ENCODE results near the gene RAD51B. TPM values are rescaled to one million over a fixed set of nuclear protein-coding genes. Genes with fewer than 3 reads are reported as not detected.

RAD51B gene
- total and polyA plus RNA-seq, 2 experiments from 2014 or later, result 11.7 to 17.8 TPM

- TF ChIP-seq, protein P1, sequence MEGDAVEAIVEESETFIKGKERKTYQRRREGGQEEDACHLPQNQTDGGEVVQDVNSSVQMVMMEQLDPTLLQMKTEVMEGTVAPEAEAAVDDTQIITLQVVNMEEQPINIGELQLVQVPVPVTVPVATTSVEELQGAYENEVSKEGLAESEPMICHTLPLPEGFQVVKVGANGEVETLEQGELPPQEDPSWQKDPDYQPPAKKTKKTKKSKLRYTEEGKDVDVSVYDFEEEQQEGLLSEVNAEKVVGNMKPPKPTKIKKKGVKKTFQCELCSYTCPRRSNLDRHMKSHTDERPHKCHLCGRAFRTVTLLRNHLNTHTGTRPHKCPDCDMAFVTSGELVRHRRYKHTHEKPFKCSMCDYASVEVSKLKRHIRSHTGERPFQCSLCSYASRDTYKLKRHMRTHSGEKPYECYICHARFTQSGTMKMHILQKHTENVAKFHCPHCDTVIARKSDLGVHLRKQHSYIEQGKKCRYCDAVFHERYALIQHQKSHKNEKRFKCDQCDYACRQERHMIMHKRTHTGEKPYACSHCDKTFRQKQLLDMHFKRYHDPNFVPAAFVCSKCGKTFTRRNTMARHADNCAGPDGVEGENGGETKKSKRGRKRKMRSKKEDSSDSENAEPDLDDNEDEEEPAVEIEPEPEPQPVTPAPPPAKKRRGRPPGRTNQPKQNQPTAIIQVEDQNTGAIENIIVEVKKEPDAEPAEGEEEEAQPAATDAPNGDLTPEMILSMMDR (IDR thresholded peaks at IDR 0.05; ENCODE audit: low read depth, low read length), result no peak
- peaks cover 10% of the 10 kb centered on the region for H3K4me1 ChIP-seq (ENCODE audit: low read depth)
- H3K9me3 ChIP-seq (ENCODE audit: low read depth), result no peaks in the 10 kb centered on the region
Observed at GRCh38 chr14:68270342-68270741, 450.8 kb downstream of the RAD51B start.

GRCh38 chr14:68271913-68272391 is 452.4 kb downstream of the RAD51B start:
- Histone ChIP-seq H3K4me3 (no peak overlapping the region), H3K27ac (no peak overlapping the region), H3K4me1 (ENCODE audit: low read depth) (peaks cover 17% of the 10 kb centered on the region), H3K36me3 (no peaks in the 10 kb centered on the region), H3K27me3 (no peaks in the 10 kb centered on the region), H3K9me3 (ENCODE audit: low read depth) (no peaks in the 10 kb centered on the region)
- TF ChIP-seq, protein P1 (IDR thresholded peaks at IDR 0.05; ENCODE audit: low read depth, low read length), result no peak
- no peak for DNase-seq (ENCODE audit: low read depth in 1 of 2, low spot score in 1 of 2)

More at GRCh38 chr14:68270342-68270741, 450.8 kb downstream of the RAD51B start:
- no peak for DNase-seq (ENCODE audit: low read depth in 1 of 2, low spot score in 1 of 2)
- H3K27me3 ChIP-seq, result no peaks in the 10 kb centered on the region
- H3K4me3 ChIP-seq, result no peak overlapping the region
- H3K27ac ChIP-seq, result no peak overlapping the region
- no peaks in the 10 kb centered on the region for H3K36me3 ChIP-seq

DNA sequence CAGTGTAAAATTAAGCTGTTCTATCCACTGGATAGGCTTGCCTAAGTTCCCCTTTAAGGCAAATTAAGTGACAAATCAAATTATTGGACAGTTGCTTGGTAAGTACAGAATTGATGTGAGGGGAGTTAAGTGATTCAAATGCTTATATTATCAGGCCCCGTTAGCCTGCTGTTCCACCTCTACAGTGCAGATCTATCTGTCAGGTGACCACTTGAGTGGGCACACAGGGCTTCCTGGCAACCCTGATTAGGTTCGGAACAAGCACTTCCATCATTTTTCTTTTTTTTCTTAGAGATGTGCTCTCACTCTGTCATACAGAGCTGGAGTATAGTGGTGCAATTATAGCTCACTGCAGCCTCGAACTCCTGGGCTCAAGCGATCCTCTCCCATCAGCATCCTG is 453.8 kb downstream of the RAD51B start:
- no peak for DNase-seq (ENCODE audit: low read depth in 1 of 2, low spot score in 1 of 2)
- no peaks in the 10 kb centered on the region for H3K9me3 ChIP-seq (ENCODE audit: low read depth)
- H3K4me3 ChIP-seq, result no peak overlapping the region
- H3K27ac ChIP-seq, result no peak overlapping the region
- no peaks in the 10 kb centered on the region for H3K27me3 ChIP-seq
- no peaks in the 10 kb centered on the region for H3K36me3 ChIP-seq
- peaks cover 14% of the 10 kb centered on the region for H3K4me1 ChIP-seq (ENCODE audit: low read depth)
- TF ChIP-seq, protein P1 (IDR thresholded peaks at IDR 0.05; ENCODE audit: low read depth, low read length), result no peak

DNA sequence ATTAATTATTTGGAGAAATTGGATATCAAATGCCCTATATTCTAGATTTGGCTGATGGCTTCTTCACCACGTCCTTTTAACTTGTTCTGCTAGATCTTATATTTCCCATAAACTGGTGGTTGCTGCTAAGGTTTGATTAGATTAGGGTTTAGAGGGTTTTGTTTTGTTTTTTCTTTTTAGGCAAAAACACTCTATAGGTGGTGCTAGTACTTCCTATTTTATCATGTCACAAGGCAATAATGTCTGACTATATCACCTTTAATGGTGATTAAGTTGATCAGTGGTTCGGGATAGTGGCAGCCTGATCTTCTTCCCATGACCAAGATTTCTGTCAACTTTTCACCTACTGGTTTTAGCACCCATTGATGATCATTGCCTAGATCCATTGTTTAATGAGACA is 455.1 kb downstream of the RAD51B start:
- TF ChIP-seq, protein P1 (IDR thresholded peaks at IDR 0.05; ENCODE audit: low read depth, low read length), result no peak
- Histone ChIP-seq H3K27ac (no peak overlapping the region), H3K9me3 (ENCODE audit: low read depth) (no peaks in the 10 kb centered on the region), H3K4me1 (ENCODE audit: low read depth) (peaks cover 21% of the 10 kb centered on the region), H3K4me3 (no peak overlapping the region), H3K27me3 (no peaks in the 10 kb centered on the region), H3K36me3 (no peaks in the 10 kb centered on the region)
- DNase-seq (ENCODE audit: low read depth in 1 of 2, low spot score in 1 of 2), result no peak

DNA sequence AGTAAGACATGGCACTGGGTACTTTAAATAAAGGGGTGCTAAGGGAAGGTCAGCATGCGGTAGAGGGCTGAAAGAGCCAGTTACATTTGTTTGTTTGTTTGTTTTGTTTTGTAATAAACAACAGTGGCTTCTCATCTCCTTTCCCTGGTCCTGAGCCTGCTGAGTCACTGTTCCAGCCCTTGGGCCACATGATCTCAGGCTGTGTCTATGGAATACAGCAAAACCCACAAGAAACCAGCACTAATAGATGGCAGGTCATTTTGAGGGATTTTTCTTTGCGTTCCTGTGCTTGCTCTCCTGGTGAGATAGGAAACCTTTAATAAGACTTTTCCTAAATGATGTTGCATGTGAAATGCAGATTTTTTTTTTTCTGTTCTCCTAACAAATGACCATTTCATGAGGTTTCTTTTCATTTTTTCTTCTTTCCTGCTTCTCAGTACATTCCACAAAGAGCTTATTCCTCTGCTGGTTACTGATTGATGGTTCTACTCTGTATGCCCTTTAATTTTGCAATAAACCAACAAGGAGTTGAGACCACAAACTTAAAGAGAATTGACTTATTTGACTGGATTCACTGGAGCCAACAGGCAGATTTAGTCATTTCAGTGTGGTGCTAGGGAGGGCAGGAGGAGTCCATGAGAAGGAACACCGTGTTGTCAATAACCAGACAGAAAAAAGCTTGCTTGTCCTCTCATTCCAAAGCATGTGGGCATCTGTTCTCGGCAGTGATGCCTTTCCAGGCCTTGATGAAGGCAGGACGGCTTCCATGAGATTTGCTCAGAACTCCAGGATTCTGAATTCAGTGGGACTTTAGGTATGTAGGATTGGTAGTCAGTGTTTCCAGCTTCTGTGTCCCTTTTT is 459.2 kb downstream of the RAD51B start:
- peaks cover 22% of the 10 kb centered on the region for H3K4me1 ChIP-seq (ENCODE audit: low read depth)
- peak overlapping the region; percentile 8 for H3K27ac ChIP-seq
- no peaks in the 10 kb centered on the region for H3K36me3 ChIP-seq
- H3K9me3 ChIP-seq (ENCODE audit: low read depth), result no peaks in the 10 kb centered on the region
- H3K4me3 ChIP-seq, result no peak overlapping the region
- TF ChIP-seq, protein P1 (IDR thresholded peaks at IDR 0.05; ENCODE audit: low read depth, low read length), result no peak
- H3K27me3 ChIP-seq, result no peaks in the 10 kb centered on the region
- DNase-seq (ENCODE audit: low read depth in 1 of 2, low spot score in 1 of 2), result peak in 1 of 2 donors; percentile 36
